ENCODE measurements around the gene ZBTB7C. TPM values are rescaled to one million over a fixed set of nuclear protein-coding genes. Genes with fewer than 3 reads are reported as not detected.
A peak's percentile ranks its signal among the peaks of the same experiment; 100 is the strongest.

The ZBTB7C gene
- total RNA-seq, 1 donor from 2014 or later: under 0.01 TPM

GRCh38 chr18:48073211-48073930 lies 335.8 kb downstream of the ZBTB7C start:
- H3K27me3 ChIP-seq (ENCODE audit: control insufficient read depth, insufficient read depth, low read length): no peaks in the 10 kb centered on the region
- DNase-seq (ENCODE audit: low read depth): peak; percentile 79
- no peak for FAIRE-seq
- TF ChIP-seq, protein P1, sequence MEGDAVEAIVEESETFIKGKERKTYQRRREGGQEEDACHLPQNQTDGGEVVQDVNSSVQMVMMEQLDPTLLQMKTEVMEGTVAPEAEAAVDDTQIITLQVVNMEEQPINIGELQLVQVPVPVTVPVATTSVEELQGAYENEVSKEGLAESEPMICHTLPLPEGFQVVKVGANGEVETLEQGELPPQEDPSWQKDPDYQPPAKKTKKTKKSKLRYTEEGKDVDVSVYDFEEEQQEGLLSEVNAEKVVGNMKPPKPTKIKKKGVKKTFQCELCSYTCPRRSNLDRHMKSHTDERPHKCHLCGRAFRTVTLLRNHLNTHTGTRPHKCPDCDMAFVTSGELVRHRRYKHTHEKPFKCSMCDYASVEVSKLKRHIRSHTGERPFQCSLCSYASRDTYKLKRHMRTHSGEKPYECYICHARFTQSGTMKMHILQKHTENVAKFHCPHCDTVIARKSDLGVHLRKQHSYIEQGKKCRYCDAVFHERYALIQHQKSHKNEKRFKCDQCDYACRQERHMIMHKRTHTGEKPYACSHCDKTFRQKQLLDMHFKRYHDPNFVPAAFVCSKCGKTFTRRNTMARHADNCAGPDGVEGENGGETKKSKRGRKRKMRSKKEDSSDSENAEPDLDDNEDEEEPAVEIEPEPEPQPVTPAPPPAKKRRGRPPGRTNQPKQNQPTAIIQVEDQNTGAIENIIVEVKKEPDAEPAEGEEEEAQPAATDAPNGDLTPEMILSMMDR (IDR thresholded peaks at IDR 0.05; ENCODE audit: insufficient read depth, low read length, severe bottlenecking): no peak
- H3K36me3 ChIP-seq (ENCODE audit: control insufficient read depth, insufficient read depth, low read length): no peaks in the 10 kb centered on the region
- no peak overlapping the region for H3K4me3 ChIP-seq (ENCODE audit: low read depth, low read length)

GRCh38 chr18:48072428-48073204 lies 336.6 kb downstream of the ZBTB7C start:
- FAIRE-seq (no peak), DNase-seq (ENCODE audit: low read depth) (no peak)
- TF ChIP-seq, protein P1 (IDR thresholded peaks at IDR 0.05; ENCODE audit: insufficient read depth, low read length, severe bottlenecking): no peak
- Histone ChIP-seq H3K4me3 (ENCODE audit: low read depth, low read length) (no peak overlapping the region), H3K27me3 (ENCODE audit: control insufficient read depth, insufficient read depth, low read length) (no peaks in the 10 kb centered on the region), H3K36me3 (ENCODE audit: control insufficient read depth, insufficient read depth, low read length) (no peaks in the 10 kb centered on the region)

GRCh38 chr18:48068916-48069445 lies 340.2 kb downstream of the ZBTB7C start:
- Histone ChIP-seq H3K36me3 (ENCODE audit: control insufficient read depth, insufficient read depth, low read length) (no peaks in the 10 kb centered on the region), H3K27me3 (ENCODE audit: control insufficient read depth, insufficient read depth, low read length) (no peaks in the 10 kb centered on the region), H3K4me3 (ENCODE audit: low read depth, low read length) (no peak overlapping the region)
- TF ChIP-seq, protein P1 (IDR thresholded peaks at IDR 0.05; ENCODE audit: insufficient read depth, low read length, severe bottlenecking): no peak
- peak; percentile 47 for FAIRE-seq
- DNase-seq (ENCODE audit: low read depth): no peak

- Histone ChIP-seq H3K4me3 (ENCODE audit: low read depth, low read length) (no peak overlapping the region), H3K27me3 (ENCODE audit: control insufficient read depth, insufficient read depth, low read length) (no peaks in the 10 kb centered on the region), H3K36me3 (ENCODE audit: control insufficient read depth, insufficient read depth, low read length) (no peaks in the 10 kb centered on the region)
- TF ChIP-seq, protein P1 (IDR thresholded peaks at IDR 0.05; ENCODE audit: insufficient read depth, low read length, severe bottlenecking): no peak
- no peak for FAIRE-seq
- no peak for DNase-seq (ENCODE audit: low read depth)
Observed at GRCh38 chr18:48066225-48066652, 342.9 kb downstream of the ZBTB7C start.

- FAIRE-seq (peak; percentile 76), DNase-seq (ENCODE audit: low read depth) (no peak)
- no peak overlapping the region for H3K4me3 ChIP-seq (ENCODE audit: low read depth, low read length)
- H3K27me3 ChIP-seq (ENCODE audit: control insufficient read depth, insufficient read depth, low read length): no peaks in the 10 kb centered on the region
- H3K36me3 ChIP-seq (ENCODE audit: control insufficient read depth, insufficient read depth, low read length): no peaks in the 10 kb centered on the region
- TF ChIP-seq, protein P1 (IDR thresholded peaks at IDR 0.05; ENCODE audit: insufficient read depth, low read length, severe bottlenecking): no peak
Observed at GRCh38 chr18:48065601-48065995, 343.6 kb downstream of the ZBTB7C start.

Data from bronchial epithelial cell (primary cell).